ENCODE results near the gene PFKFB4.

Gene PFKFB4

DNA sequence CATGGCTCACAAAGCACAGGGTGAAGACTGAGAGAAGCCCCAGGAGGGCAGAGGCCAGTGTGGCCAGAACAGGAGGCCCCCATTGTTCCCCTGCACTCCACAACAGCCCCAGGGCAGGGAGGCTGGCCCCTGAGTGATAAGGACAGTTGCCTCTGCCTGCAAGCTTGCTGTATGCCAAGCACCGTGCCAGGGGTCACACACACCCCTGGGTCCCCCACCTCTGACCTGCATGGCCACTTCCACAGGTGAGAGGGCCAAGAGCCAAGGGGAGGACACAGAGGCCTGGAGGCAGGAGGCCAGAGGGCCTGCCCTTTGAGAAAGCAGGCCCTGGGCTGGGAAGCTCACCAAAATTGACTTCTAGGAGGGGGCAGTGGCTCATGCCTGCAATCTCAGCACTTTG is 86.3 kb downstream of the PFKFB4 start:
- Histone ChIP-seq H3K27ac (peak overlapping the region; percentile 8 to 98 (median 49); a peak in 18 of 22 replicates), H3K36me3 (peaks cover 29 to 54% (median 42%) of the 10 kb centered on the region in 11 experiments), H3K9ac (peak overlapping the region; percentile 32 to 99 (median 89); a peak in 20 of 22 replicates), H3K4me2 (peak overlapping the region; percentile 91 to 100 (median 99)), H4K20me1 (peaks cover 17 to 45% (median 40%) of the 10 kb centered on the region in 11 experiments; a peak in 19 of 22 replicates), H3K4me3 (peak overlapping the region in 1 of 10 experiments; percentile 7; a peak in 2 of 20 replicates), H3K4me1 (peaks cover 68 to 86% (median 81%) of the 10 kb centered on the region in 10 experiments), H3K27me3 (no peaks in the 10 kb centered on the region), H3K9me3 (replicated peaks in 1 of 11) (no peaks in the 10 kb centered on the region)
- TF ChIP-seq Cebpa-rat (IDR thresholded peaks at IDR 0.05), result no peak

DNA sequence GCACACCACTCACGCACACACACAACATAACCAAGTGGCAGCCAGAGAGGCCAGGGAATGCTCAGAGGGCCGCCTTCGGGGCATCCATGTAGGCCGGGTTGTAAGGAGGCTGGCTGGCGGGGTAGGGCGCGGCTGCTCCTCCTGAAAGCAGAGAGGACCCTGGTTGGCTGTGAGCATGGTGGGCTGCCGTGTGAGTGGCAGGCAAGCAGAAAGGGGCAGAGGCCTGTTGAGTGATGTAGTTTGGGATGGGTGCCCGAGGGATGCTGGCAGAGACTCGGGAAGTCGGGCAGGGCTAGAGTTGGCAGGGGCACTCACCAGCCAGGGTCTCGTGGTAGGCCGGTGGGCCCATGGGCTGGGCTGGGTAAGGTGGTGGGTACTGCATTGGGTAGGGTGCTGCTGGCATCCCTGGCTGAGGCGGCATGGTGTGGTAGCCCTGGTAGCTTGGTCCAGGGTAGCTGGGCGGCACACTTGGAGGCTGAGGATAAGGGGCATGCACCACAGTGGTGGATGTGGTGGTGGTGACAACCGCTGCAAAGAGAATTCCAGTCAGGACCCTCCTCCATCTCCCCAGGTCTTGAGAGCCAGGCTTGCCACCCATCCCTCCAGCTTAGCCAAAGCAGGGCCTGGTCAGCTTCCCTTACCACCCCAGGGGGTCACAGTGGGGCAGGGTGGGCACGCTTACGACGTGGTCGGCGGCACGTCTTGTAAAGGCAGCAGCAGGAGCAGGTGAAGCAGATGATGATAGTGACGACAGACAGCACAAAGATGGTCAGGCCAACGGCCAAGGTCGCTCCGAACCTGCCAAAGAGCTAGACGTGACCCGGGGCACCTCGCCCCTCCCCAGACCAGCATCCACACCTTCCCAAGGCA is 87.3 kb downstream of the PFKFB4 start:
- peaks cover 76 to 88% (median 82%) of the 10 kb centered on the region in 10 experiments for H3K4me1 ChIP-seq
- no peak for TF ChIP-seq Cebpa-rat (IDR thresholded peaks at IDR 0.05)
- H3K27me3 ChIP-seq, result no peaks in the 10 kb centered on the region
- H3K9ac ChIP-seq, result peak overlapping the region; percentile 32 to 99 (median 93); a peak in 18 of 22 replicates
- H3K4me3 ChIP-seq, result no peak overlapping the region; a peak in 3 of 20 replicates
- peaks cover 29 to 55% (median 49%) of the 10 kb centered on the region in 11 experiments for H3K36me3 ChIP-seq
- H3K9me3 ChIP-seq (replicated peaks in 1 of 11), result no peaks in the 10 kb centered on the region
- peak overlapping the region in 10 of 11 experiments; percentile 49 to 100 (median 94); a peak in 14 of 22 replicates for H3K27ac ChIP-seq
- peaks cover 17 to 45% (median 40%) of the 10 kb centered on the region in 11 experiments; a peak in 19 of 22 replicates for H4K20me1 ChIP-seq
- H3K4me2 ChIP-seq, result peak overlapping the region; percentile 91 to 100 (median 99)

DNA sequence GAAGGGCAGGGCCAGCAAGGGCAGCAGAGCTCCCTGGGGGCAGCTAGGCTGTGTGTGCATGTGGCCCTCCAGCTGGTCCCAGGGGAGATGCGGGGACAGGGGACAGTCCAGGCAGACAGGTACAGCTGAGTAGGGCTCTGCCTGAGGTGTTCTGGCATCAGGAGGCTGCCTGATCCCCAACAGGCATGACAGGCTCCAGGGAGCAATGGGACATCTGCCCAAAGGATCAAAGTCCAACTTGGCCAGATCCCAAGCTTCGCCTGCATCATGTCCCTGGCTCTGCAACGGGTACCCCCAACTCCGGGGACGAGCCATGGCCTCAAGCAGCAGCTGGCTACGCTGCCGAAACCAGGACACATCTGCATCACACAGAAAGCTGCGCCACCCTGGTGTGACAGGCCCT is 88.3 kb downstream of the PFKFB4 start:
- no peak for TF ChIP-seq Cebpa-rat (IDR thresholded peaks at IDR 0.05)
- peak overlapping the region; percentile 85 to 99 (median 93); a peak in 21 of 22 replicates for H3K9ac ChIP-seq
- H3K27ac ChIP-seq, result peak overlapping the region in 10 of 11 experiments; percentile 13 to 100 (median 96); a peak in 17 of 22 replicates
- peak overlapping the region in 5 of 10 experiments; percentile 65 to 85 (median 73); a peak in 11 of 20 replicates for H3K4me3 ChIP-seq
- peak overlapping the region; percentile 91 to 100 (median 99) for H3K4me2 ChIP-seq
- peaks cover 17 to 45% (median 40%) of the 10 kb centered on the region in 11 experiments; a peak in 19 of 22 replicates for H4K20me1 ChIP-seq
- H3K4me1 ChIP-seq, result peaks cover 68 to 82% (median 76%) of the 10 kb centered on the region in 10 experiments
- peaks cover 29 to 63% (median 56%) of the 10 kb centered on the region in 11 experiments for H3K36me3 ChIP-seq
- no peaks in the 10 kb centered on the region for H3K27me3 ChIP-seq
- H3K9me3 ChIP-seq (replicated peaks in 1 of 11), result no peaks in the 10 kb centered on the region
